ENCODE results near the gene PLSCR1. TPM values are rescaled to one million over a fixed set of nuclear protein-coding genes. Genes with fewer than 3 reads are reported as not detected.
"Not testable (repeated sequence)": the region's sequence is repeated elsewhere in the genome, so short reads cannot be mapped to it uniquely, and the experiment has no call there.

The PLSCR1 gene
- total RNA-seq, 1 donor from 2014 or later: 292 TPM

DNA sequence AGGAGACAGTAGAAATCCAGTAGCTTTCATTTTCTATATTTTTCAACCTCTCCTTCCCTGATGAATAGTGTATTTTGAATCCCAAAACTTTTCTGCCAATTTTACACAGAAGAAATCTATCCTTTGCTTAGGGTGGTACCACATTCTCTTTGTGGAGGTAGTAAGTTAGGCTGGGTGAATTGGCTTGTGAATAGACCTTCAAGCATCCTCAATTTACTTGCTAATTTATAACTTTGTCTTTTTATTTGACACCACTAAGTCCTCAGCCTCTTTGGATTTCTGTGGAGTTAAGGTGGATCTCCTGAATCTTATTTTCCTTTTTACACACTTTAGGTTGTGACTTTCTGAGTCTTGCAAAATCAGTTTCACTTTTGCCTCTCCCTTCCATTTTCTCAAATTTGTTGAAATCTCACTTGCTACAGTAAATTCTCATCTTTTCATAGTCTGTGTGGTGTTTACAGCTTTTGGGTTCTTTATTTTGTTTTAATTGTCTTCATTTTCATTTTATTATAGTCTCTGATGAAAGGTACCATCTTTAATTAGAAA, 5.7 kb upstream of the PLSCR1 start:
- peak; percentile 8 for DNase-seq (ENCODE audit: low read depth)

DNA sequence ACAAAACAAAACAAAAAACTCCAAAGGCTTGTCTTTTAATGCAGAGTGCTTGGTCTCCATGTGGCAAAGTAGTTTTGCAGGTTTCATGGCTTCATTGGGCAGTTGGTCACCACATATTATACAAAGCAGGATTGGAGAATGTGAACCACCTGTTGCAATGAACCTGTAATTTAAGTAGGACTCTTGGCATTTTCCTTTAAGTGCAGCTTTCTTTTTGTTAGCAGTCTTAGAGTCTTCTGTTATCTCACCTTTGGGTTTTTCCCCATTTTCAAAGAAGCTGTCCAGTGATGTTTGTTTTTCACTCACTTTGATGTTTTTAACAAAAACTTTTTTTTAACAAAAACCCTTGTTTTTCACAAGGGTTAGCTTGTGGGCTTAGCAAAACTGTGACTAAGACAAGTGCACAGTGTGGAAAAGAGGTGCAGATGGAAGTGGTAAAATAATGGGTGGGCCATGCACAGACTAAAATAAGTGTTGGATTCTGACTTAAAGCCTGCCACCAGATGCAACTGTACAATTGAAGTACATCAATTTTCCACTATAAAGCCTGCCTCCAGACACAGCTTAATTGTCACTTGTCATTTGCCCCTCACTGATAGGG, 2.9 kb upstream of the PLSCR1 start:
- DNase-seq (ENCODE audit: low read depth): no peak

GRCh38 chr3:146546366-146546965, 2.1 kb upstream of the PLSCR1 start:
- DNase-seq (ENCODE audit: low read depth): peak; percentile 15

DNA sequence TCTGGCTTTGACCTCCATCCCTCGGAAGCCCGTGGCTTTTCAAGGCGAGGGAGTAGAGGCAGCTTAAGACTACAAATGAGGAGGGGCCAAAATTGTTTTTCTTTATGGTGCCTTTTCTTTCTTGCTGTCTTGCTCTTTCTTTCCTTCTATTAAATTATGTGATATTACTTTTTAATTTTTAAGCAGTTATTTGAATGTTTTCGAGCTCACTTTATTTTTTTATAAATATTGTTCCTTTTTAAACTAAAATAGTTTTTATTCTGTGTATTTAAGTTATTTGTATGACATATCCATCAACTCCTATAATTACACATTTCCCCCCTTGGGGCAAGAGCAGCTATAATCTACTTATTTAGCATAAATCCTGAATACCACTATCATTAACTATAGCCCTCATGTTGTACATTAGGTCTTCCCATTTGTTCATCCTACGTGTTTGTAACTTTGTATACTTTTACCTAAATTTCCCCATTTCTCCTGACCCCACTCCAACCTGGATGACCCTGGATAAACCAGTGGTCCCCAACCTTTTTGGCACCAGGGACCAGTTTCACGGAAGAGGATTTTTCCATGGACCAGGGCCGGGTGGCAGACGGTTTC, 622 bp upstream of the PLSCR1 start:
- DNase-seq (ENCODE audit: low read depth): no peak

DNA sequence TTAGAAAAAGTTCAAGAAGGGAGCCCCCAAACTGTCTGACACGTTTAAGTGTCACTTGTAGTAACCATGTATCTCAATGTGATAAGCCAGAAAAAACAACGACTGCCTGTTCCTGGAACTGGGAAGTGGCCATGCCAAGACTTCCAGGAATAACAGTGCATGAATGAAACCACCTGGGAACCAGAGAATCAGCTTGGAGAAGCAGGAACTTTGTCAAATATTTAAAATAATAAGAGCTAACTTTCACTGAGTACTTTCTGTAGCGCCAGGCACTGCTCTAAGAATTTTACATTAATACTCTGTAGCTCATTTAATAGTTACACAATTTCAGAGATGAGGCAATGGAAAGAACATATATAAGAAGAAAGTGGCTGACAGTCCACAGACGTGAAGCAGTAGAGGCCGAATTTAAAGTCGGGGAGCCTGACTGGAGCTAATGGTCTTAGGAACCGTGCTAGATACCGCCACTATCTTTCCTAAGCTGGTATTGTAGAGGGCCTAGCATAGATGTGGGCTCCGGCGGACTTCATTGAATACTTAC, 876 bp downstream of the PLSCR1 start:
- peak; percentile 16 for DNase-seq (ENCODE audit: low read depth)

- peak; percentile 8 for DNase-seq (ENCODE audit: low read depth)
These were observed 1.4 kb downstream of the PLSCR1 start for GRCh38 chr3:146542978-146543377.

DNA sequence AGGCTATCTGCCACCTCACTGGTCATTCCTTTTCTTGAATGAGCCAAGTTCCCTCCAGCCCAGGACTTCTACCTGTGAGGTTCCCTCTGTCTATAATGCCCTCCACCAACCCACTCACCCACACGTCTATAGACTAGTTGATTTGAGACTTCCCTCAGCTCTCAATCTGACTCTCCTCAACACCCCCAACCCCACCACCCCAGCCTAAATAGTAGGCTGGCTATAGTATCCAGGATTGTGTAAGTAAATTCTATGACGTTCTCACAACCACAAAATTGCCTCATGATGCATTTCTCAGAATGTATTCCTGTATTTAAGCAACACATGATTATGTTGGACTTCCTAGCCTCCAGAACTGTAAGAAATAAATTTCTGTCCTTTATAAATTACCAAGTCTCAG, 2.2 kb downstream of the PLSCR1 start:
- peak; percentile 32 for DNase-seq (ENCODE audit: low read depth)

DNA sequence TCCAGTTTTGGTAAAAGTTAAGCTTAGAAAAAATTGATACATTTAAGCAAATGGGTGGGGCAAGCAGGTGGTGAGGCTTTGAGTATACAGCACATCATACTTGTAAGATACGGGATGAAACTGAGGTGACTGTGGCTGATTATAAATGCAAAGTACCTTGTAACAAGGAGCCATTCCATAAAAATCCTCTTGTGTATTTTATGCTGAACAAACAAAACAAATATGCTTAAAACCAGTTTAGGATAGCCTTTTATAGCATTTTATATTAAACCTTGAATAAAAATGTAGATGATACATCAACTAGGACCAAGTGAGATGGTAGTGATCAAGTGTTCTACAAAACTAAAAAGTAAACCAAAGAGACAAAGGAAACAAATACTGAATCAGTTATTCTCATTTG, 3.4 kb downstream of the PLSCR1 start:
- DNase-seq (ENCODE audit: low read depth): peak; percentile 12

- DNase-seq (ENCODE audit: low read depth): no peak
These were observed 4.2 kb downstream of the PLSCR1 start for GRCh38 chr3:146540236-146540635.

DNA sequence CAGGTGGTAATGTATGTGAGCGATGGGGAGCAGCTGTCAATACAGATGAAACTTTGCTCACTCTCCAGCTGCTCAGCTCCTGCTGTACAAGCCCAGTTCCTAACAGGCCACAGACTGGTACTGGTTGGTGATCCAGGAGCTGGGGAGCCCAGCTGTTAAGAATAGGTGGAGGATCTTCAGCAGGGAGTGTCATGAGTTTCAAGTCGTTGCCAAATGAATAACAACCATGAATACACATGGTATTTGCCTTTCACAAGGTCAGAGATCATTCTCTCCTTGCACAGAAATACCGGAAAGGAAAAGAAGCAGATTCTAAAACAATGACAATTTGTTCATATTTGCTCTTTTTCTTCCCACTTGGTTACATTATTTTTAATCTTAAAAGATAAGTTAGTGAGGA, 5.1 kb downstream of the PLSCR1 start:
- DNase-seq (ENCODE audit: low read depth): peak; percentile 25

DNA sequence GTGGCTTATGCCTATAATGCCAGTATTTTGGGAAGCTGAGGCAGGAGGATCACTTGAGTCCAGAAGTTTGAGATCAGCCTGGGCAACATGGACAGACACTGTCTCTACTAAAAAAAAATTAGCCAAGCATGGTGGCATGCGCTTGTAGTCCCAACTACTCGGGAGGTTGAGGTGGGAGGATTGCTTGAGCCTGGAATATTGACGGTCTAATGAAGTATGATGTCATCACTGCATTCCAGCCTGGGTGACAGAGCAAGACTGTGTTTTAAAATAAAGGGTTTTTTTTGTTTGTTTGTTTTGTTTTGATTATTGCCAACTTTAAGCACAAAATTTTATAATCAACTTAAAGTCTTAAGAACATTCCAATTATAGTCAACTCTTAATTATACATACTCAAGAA, 6.8 kb downstream of the PLSCR1 start:
- no peak for DNase-seq (ENCODE audit: low read depth)

DNA sequence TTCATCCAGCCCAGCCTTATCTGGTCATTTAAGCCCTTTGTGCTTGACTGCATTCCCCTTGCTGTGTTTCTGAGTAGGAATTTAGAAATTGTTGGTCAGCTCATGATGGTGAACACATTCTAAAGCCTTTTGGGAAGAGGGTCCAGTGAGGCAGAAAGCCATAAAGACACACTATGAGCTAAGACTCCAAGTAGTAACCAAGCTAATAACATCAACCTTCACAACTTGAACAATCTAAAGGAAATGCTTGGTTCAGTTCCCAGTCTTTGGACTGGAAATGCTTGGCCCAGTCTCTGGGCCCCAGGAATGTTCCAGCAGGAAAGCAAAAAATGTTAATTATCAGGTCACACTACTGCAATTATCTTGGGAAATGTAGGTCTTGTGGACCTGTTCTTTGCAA, 7.7 kb downstream of the PLSCR1 start:
- DNase-seq (ENCODE audit: low read depth): peak; percentile 89

- no peak for DNase-seq (ENCODE audit: low read depth)
These were observed 12.0 kb downstream of the PLSCR1 start for GRCh38 chr3:146532406-146532805.

GRCh38 chr3:146530609-146531008, 13.8 kb downstream of the PLSCR1 start:
- no peak for DNase-seq (ENCODE audit: low read depth)

GRCh38 chr3:146529021-146529420, 15.4 kb downstream of the PLSCR1 start:
- no peak for DNase-seq (ENCODE audit: low read depth)

DNA sequence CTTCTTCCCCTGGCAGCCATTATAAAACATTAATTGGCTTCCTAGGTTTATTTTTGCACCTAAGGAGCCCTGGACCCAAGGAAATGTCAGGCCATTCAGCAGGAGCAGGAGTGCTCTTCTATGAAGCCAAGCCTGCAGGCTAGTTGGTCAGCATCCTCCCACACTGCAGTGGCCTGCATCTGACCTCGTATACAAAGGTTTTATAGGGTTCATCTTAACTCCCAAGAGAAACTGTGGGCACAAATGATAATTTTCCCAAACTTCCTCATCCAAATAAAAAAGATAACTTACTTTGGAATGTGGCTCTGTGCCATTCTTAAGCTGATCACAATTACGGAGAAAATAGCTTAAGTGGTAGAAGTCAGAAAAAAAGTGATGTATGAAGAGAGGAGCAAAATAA, 19.4 kb downstream of the PLSCR1 start:
- no peak for DNase-seq (ENCODE audit: low read depth)

DNA sequence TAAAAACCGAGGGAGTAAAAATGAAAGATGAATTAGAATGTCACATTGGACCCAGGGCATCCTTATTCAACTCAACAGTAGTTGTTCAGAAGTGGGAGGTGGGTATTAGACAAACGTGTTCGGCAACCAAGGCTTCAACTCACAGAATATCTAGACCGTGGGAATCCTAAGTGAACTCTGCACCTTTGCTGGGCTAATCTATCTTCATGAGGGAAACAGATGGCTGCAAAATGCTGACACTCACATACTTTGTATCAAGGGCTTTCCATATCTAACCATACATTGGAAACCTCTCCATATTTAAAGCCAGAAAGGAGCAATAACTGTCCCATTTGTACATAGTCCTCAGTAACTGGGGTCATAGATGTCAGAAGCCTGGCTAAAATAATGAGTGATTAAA, 20.9 kb downstream of the PLSCR1 start:
- DNase-seq (ENCODE audit: low read depth): no peak

- not testable (repeated sequence) for DNase-seq (ENCODE audit: low read depth)
These were observed 21.9 kb downstream of the PLSCR1 start for GRCh38 chr3:146522174-146523158.

- no peak for DNase-seq (ENCODE audit: low read depth)
These were observed 23.0 kb downstream of the PLSCR1 start for GRCh38 chr3:146521394-146521793.

- DNase-seq (ENCODE audit: low read depth): no peak
These were observed 24.6 kb downstream of the PLSCR1 start for GRCh38 chr3:146519810-146520209.

GRCh38 chr3:146517684-146518435, 26.5 kb downstream of the PLSCR1 start:
- DNase-seq (ENCODE audit: low read depth): no peak

Data from renal cortical epithelial cell (primary cell).